Gastroesophageal sphincter (tissue), 3 donors: ENCODE results near the gene GDPD5.

Experiments
- POLR2A ChIP-seq, 2 donors: fragments of 450-650 bp; IDR thresholded peaks; one replicate each; pipeline ENCODE4 v1.6.1; 2017; ENCODE audit warnings: antibody characterized with exemption in 2 of 2, mild to moderate bottlenecking in 2 of 2, moderate library complexity in 1 of 2
- POLR2AphosphoS5 ChIP-seq: sonication (generic); formaldehyde crosslinking; IDR thresholded peaks from one replicate; pipeline ENCODE4 v1.6.1; 2017; ENCODE audit warnings: antibody characterized with exemption
- TF ChIP-seq, protein P1 (sequence below), 4 experiments: fragments of 200-600 bp in 2 of 4; fragments of 450-650 bp in 2 of 4; sonication (generic) in 1 of 4; IDR thresholded peaks; one replicate each; pipeline ENCODE4 v1.5.1; 2017 to 2019; ENCODE audit warnings: antibody characterized with exemption in 4 of 4, mild to moderate bottlenecking in 2 of 4, moderate library complexity in 2 of 4

DNA sequence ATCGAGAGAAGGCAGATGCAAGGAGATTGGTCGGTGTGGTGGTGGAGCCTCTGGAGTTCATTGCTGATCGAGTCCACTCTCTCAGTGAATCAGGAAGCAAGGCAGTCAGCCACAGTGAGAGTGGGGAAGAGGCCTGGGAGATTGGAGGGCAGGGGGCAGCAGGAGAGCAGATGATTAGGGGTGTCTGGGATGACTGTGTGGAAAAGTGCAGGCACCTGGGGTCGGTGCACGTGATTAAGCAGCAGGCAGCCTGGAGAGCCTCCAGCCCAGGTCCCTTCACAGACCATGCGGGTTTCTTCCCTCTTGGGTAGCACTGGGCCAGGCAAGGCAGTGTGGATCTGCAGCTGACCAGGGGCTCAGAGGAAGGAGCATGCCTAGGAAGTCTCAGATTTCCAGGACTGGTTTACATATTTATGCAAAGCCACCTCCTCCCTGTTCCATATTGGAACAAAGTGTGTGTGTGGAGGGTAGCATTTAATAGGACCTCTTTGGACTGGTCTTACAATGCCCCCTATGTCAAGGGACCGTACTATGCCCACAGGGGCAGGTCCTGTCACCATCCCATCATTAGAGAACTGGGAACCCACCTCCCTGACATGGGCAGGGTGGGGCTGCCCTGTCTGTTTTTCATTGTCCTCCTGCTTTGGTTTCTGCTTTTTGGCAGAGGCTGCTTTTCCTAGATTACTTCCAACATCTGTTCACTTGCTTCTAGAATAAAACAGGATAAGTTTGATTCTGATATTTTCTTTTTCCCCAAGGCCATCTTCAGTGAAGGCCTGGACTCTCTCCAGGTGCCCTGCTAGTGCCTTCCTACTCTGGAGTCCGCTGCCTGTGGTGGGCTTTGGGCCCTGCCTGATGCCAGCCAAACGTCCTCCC lies 14.0 kb upstream of the GDPD5 start:
- no peak for TF ChIP-seq POLR2AphosphoS5
- TF ChIP-seq POLR2A (IDR thresholded peaks at IDR 0.05), result no peak
- TF ChIP-seq, protein P1, sequence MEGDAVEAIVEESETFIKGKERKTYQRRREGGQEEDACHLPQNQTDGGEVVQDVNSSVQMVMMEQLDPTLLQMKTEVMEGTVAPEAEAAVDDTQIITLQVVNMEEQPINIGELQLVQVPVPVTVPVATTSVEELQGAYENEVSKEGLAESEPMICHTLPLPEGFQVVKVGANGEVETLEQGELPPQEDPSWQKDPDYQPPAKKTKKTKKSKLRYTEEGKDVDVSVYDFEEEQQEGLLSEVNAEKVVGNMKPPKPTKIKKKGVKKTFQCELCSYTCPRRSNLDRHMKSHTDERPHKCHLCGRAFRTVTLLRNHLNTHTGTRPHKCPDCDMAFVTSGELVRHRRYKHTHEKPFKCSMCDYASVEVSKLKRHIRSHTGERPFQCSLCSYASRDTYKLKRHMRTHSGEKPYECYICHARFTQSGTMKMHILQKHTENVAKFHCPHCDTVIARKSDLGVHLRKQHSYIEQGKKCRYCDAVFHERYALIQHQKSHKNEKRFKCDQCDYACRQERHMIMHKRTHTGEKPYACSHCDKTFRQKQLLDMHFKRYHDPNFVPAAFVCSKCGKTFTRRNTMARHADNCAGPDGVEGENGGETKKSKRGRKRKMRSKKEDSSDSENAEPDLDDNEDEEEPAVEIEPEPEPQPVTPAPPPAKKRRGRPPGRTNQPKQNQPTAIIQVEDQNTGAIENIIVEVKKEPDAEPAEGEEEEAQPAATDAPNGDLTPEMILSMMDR (IDR thresholded peaks at IDR 0.05), result no peak
